ENCODE results near the gene MAP3K3.

DNA sequence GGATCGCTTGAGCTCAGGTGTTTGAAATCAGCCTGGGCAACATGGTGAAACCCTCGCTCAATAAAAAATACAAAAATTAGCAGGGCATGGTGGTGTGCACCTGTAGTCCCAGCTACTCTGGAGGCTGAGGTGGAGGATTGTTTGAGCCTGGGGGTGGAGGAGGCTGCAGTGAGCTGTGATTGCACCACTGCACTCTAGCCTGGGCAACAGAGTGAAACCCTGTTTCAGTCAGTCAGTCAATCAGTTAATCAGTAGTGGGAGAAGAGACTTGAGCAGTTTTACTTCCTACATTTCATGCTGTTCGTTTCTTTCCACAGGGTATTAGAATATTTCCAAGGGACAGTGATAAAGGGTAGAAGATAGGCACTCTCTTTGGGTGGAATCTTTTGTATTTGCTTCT lies 8.8 kb downstream of the MAP3K3 start:
- TF ChIP-seq, protein P1, sequence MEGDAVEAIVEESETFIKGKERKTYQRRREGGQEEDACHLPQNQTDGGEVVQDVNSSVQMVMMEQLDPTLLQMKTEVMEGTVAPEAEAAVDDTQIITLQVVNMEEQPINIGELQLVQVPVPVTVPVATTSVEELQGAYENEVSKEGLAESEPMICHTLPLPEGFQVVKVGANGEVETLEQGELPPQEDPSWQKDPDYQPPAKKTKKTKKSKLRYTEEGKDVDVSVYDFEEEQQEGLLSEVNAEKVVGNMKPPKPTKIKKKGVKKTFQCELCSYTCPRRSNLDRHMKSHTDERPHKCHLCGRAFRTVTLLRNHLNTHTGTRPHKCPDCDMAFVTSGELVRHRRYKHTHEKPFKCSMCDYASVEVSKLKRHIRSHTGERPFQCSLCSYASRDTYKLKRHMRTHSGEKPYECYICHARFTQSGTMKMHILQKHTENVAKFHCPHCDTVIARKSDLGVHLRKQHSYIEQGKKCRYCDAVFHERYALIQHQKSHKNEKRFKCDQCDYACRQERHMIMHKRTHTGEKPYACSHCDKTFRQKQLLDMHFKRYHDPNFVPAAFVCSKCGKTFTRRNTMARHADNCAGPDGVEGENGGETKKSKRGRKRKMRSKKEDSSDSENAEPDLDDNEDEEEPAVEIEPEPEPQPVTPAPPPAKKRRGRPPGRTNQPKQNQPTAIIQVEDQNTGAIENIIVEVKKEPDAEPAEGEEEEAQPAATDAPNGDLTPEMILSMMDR (IDR thresholded peaks at IDR 0.05) = no peak
- TF ChIP-seq EP300 (IDR thresholded peaks at IDR 0.05) (no peak), POLR2A (IDR thresholded peaks at IDR 0.05) (no peak)

Measured in suprapubic skin (tissue), 3 donors.